Stomach (tissue), 4 donors: Measurements from ENCODE around the gene FUT8.

Experiments used
- POLR2AphosphoS5 ChIP-seq, 3 donors: sonication (generic); formaldehyde crosslinking; IDR thresholded peaks; one replicate each; pipeline ENCODE4 v1.6.1; 2016; ENCODE audit warnings: antibody characterized with exemption in 3 of 3
- TF ChIP-seq, protein P1 (sequence below), 7 experiments: fragments of 450-650 bp in 4 of 7; fragments of 200-600 bp in 3 of 7; sonication (generic) in 3 of 7; IDR thresholded peaks; one replicate each; pipeline ENCODE4 v1.5.1; 2016 to 2019; ENCODE audit warnings: antibody characterized with exemption in 7 of 7, control low read depth in 2 of 7, mild to moderate bottlenecking in 1 of 7

DNA sequence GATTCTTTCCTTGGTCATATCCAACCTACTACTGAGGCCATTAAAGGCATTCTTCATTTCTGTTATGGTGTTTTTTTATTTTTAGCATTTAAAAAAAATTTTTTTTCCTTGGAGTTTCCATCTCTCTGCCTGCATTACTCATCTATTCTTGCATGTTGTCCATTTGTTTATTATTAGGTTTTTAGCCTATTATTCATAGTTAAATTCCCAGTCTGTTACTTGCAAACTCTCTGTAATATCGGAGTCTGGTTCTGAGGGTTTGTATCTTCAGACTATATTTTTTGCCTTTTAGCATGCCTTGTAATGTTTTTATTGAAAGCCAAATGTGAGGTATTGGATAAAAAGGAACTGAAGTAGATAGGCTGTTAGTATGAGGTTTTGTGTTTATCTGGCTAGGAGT is 284.3 kb downstream of the FUT8 start:
- TF ChIP-seq, protein P1, sequence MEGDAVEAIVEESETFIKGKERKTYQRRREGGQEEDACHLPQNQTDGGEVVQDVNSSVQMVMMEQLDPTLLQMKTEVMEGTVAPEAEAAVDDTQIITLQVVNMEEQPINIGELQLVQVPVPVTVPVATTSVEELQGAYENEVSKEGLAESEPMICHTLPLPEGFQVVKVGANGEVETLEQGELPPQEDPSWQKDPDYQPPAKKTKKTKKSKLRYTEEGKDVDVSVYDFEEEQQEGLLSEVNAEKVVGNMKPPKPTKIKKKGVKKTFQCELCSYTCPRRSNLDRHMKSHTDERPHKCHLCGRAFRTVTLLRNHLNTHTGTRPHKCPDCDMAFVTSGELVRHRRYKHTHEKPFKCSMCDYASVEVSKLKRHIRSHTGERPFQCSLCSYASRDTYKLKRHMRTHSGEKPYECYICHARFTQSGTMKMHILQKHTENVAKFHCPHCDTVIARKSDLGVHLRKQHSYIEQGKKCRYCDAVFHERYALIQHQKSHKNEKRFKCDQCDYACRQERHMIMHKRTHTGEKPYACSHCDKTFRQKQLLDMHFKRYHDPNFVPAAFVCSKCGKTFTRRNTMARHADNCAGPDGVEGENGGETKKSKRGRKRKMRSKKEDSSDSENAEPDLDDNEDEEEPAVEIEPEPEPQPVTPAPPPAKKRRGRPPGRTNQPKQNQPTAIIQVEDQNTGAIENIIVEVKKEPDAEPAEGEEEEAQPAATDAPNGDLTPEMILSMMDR (IDR thresholded peaks at IDR 0.05) = no peak
- TF ChIP-seq POLR2AphosphoS5 (IDR thresholded peaks at IDR 0.05) = no peak
